Endothelial cell of umbilical vein (primary cell): ENCODE measurements around the gene ALK. TPM values are rescaled to one million over a fixed set of nuclear protein-coding genes. Genes with fewer than 3 reads are reported as not detected.

Experiments used
- BruUV-seq: library from RNA; stranded (reverse); fragments of 400-500 nt; replicated peaks from 2 replicates; lab custom pipeline; 2021; lab: Mats Ljungman, UMichigan
- CTCF ChIA-PET: fragments of 300-600, 350-600 bp; sonication (Branson Sonifier 250); formaldehyde crosslinking; loops from one replicate; lab custom pipeline; 2021; ENCODE audit warnings: antibody characterized with exemption, inconsistent platforms; lab: Charles Lee
- POLR2A ChIA-PET: fragments of 300-600, 350-600 bp; sonication (Branson Sonifier 250); formaldehyde crosslinking; loops from one replicate; lab custom pipeline; 2021; ENCODE audit warnings: antibody characterized with exemption, inconsistent platforms; lab: Charles Lee
- DNase-seq: peaks from one replicate; pipeline ENCODE4 v3.0.0-alpha.2; 2011; ENCODE audit warnings: low read depth, low spot score
- FAIRE-seq: peaks from 2 replicates; lab custom pipeline; 2011; peaks lifted over from hg19 to GRCh38; lab: Jason Lieb, UNC
- H2AFZ ChIP-seq: 2 replicates; pipeline ENCODE4 v1.6.0; 2012; ENCODE audit warnings: low read depth, low read length, control low read depth, inconsistent platforms
- H3K27ac ChIP-seq: 2 replicates; pipeline ENCODE4 v1.5.1; 2011; ENCODE audit warnings: low read depth, mild to moderate bottlenecking, control low read depth, low read length, moderate library complexity; ENCODE audit not compliant: insufficient read depth
- H3K27me3 ChIP-seq, 2 experiments: 2 replicates each; pipeline versions ENCODE4 v1.6.0 to v1.6.1; 2011; ENCODE audit warnings: low read length in 2 of 2, mixed read lengths in 1 of 2; ENCODE audit not compliant: control insufficient read depth in 2 of 2, insufficient read depth in 2 of 2
- H3K36me3 ChIP-seq, 2 experiments: 2 replicates in 1 of 2; 3 replicates in 1 of 2; pipeline ENCODE4 v1.5.1; 2011; ENCODE audit warnings: low read length in 2 of 2, mild to moderate bottlenecking in 1 of 2, moderate library complexity in 1 of 2; ENCODE audit not compliant: control insufficient read depth in 2 of 2, insufficient read depth in 2 of 2; ENCODE audit errors: extremely low read depth in 1 of 2
- H3K4me1 ChIP-seq: 3 replicates; pipeline ENCODE4 v1.5.1; 2011; ENCODE audit warnings: mild to moderate bottlenecking, low read length; ENCODE audit not compliant: control insufficient read depth, insufficient read depth; ENCODE audit errors: extremely low read depth
- H3K4me2 ChIP-seq: 2 replicates; pipeline ENCODE4 v1.6.1; 2011; ENCODE audit warnings: low read length, control low read depth, mixed read lengths; ENCODE audit not compliant: insufficient read depth
- H3K4me3 ChIP-seq, 3 experiments: fragments of 200-600 bp in 1 of 3; sonication (generic), shearing (Covaris generic) in 1 of 3; replicated peaks in 1 of 3; 2 replicates each; pipeline ENCODE4 v1.5.1; 2011 to 2016; ENCODE audit warnings: control low read depth in 3 of 3, low read length in 3 of 3, mild to moderate bottlenecking in 2 of 3, inconsistent platforms in 1 of 3, low read depth in 1 of 3, moderate library complexity in 1 of 3; ENCODE audit not compliant: insufficient read depth in 1 of 3
- H3K79me2 ChIP-seq: 2 replicates; pipeline ENCODE4 v1.6.0; 2012; ENCODE audit warnings: low read length, inconsistent platforms; ENCODE audit not compliant: control insufficient read depth, insufficient read depth
- H3K9ac ChIP-seq: replicated peaks from 2 replicates; pipeline ENCODE3; 2011; ENCODE audit warnings: low read length, control low read depth; ENCODE audit not compliant: insufficient read depth; ENCODE audit errors: extremely low read depth
- H3K9me1 ChIP-seq: replicated peaks from 3 replicates; pipeline ENCODE4 v1.6.0; 2011; ENCODE audit warnings: mild to moderate bottlenecking, low read length; ENCODE audit not compliant: control insufficient read depth, insufficient read depth; ENCODE audit errors: extremely low read depth
- H3K9me3 ChIP-seq: replicated peaks from 2 replicates; pipeline ENCODE4 v1.5.1; 2012; ENCODE audit warnings: low read length, inconsistent platforms; ENCODE audit not compliant: control insufficient read depth, insufficient read depth
- H4K20me1 ChIP-seq: replicated peaks from 2 replicates; pipeline ENCODE3; 2011; ENCODE audit warnings: mild to moderate bottlenecking, low read length; ENCODE audit not compliant: control insufficient read depth, insufficient read depth; ENCODE audit errors: extremely low read depth
- EZH2 ChIP-seq: IDR thresholded peaks from 2 replicates; pipeline ENCODE4 v1.6.1; 2012; ENCODE audit warnings: borderline replicate concordance, low read depth, mild to moderate bottlenecking, moderate library complexity, low read length, inconsistent platforms; ENCODE audit not compliant: severe bottlenecking
- FOS ChIP-seq: IDR thresholded peaks from 2 replicates; pipeline ENCODE4 v1.6.1; 2011; ENCODE audit warnings: mild to moderate bottlenecking, low read length, moderate library complexity, borderline replicate concordance; ENCODE audit not compliant: insufficient read depth
- GATA2 ChIP-seq: IDR thresholded peaks from 2 replicates; pipeline ENCODE4 v1.7.0; 2011; ENCODE audit warnings: low read depth, mild to moderate bottlenecking, moderate library complexity, mixed read lengths, low read length; ENCODE audit not compliant: insufficient read length, insufficient read depth
- JUN ChIP-seq: IDR thresholded peaks from 2 replicates; pipeline ENCODE4 v1.6.1; 2011; ENCODE audit warnings: borderline replicate concordance, low read depth; ENCODE audit not compliant: insufficient read length, insufficient read depth
- MYC ChIP-seq: IDR thresholded peaks from one replicate; pipeline ENCODE4 v1.6.1; 2011; ENCODE audit warnings: mild to moderate bottlenecking, low read depth, low read length
- POLR2A ChIP-seq: IDR thresholded peaks from 2 replicates; pipeline ENCODE4 v1.6.1; 2012; ENCODE audit warnings: low read depth, mild to moderate bottlenecking, control low read depth, low read length
- POLR2AphosphoS5 ChIP-seq: IDR thresholded peaks from 2 replicates; pipeline ENCODE4 v1.6.1; 2012; ENCODE audit warnings: low read depth, mild to moderate bottlenecking, control low read depth, low read length, moderate library complexity; ENCODE audit not compliant: insufficient read depth
- dilution Hi-C: fragments of 300-500 bp; cut with MboI; formaldehyde crosslinking; loops from one replicate; pipeline ENCODE4 v1.15.0; 2019; ENCODE audit warnings: low sequenced_read_pairs; ENCODE audit not compliant: extremely low pct_ligation_motif_present
- intact Hi-C: fragments of 100-400 bp; cut with micrococcal nuclease; formaldehyde crosslinking; loops from one replicate; pipeline ENCODE4 v1.10.0; 2022
- polyA plus RNA-seq, 4 experiments: library from polyadenylated mRNA; depleted of rRNA in 3 of 4; stranded (reverse) in 3 of 4; unstranded in 1 of 4; fragments of >200 nt; gene quantifications; 2 replicates each; pipeline versions ENCODE4 v1.2.1 to v1.2.3, GENCODE V29; 2011 to 2012; ENCODE audit warnings: missing spikeins in 1 of 4
- total RNA-seq: library from RNA; stranded (reverse); gene quantifications from 2 replicates; pipeline ENCODE4 v1.2.3, GENCODE V29; 2021
- TF ChIP-seq, protein P1 (sequence below): IDR thresholded peaks from 2 replicates; pipeline ENCODE4 v1.6.1; 2011; ENCODE audit not compliant: insufficient read depth, insufficient read length
- TF ChIP-seq, protein P2 (sequence below), 2 donors: IDR thresholded peaks; 1 replicate in 1 of 2; 2 replicates in 1 of 2; pipeline ENCODE4 v1.5.1; 2011; ENCODE audit warnings: low read length in 2 of 2, mild to moderate bottlenecking in 2 of 2, moderate library complexity in 2 of 2, control low read depth in 1 of 2, inconsistent platforms in 1 of 2, low read depth in 1 of 2; ENCODE audit not compliant: insufficient read depth in 1 of 2; ENCODE audit errors: extremely low read depth in 1 of 2

ALK gene
- total and polyA plus RNA-seq, 2 donors (not counting 3 experiments of a cell fraction or from before 2014, with no cell fraction given) = not detected

DNA sequence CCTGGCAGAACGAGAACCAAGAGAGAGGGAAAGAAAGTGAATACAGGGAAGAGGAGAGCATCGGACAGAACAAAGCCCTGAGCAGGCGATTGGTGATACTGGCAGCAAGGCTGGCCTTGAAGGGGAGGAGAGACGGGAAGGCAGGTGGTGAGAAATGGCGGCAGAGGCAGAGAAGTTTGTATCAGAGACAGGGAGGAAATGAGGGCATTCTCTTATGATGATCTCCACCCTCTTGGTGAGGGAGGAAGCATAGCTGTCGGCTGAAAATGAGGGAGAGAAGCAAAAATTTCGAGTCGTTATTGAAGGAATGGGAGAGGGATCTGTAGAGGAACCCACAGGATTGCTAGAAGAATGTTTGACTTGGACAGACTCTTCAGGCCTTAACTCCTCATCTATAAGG lies 725.6 kb downstream of the ALK start:
- dilution Hi-C loops (no loop called here), intact Hi-C loops (loop anchor here (1.0 to 5.0 kb wide), 5 partner anchors 78 to 629 kb away; partner anchors contain the start of gene CLIP4)
- Histone ChIP-seq H3K4me2 (no peak overlapping the region), H3K27me3 (no peaks in the 10 kb centered on the region), H3K9me1 (no peaks in the 10 kb centered on the region), H3K27ac (no peak overlapping the region), H3K36me3 (no peaks in the 10 kb centered on the region), H3K9me3 (no peaks in the 10 kb centered on the region), H3K4me1 (peaks cover 6% of the 10 kb centered on the region), H2AFZ (no peak overlapping the region), H3K9ac (no peak overlapping the region), H4K20me1 (no peaks in the 10 kb centered on the region), H3K79me2 (no peaks in the 10 kb centered on the region), H3K4me3 (no peak overlapping the region)
- DNase-seq (no peak), FAIRE-seq (no peak)
- no TSS peak for BruUV-seq
- ChIA-PET POLR2A (no interaction called here), CTCF (interaction anchor here (0.8 to 1.3 kb wide), 3 partner anchors 75 to 237 kb away, joined by 3 to 6 read pairs (median 3); no protein-coding TSS in a partner anchor)
- TF ChIP-seq FOS (no peak), MYC (no peak), JUN (no peak), POLR2A (no peak)
- TF ChIP-seq, protein P1, sequence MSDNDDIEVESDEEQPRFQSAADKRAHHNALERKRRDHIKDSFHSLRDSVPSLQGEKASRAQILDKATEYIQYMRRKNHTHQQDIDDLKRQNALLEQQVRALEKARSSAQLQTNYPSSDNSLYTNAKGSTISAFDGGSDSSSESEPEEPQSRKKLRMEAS = no peak

DNA sequence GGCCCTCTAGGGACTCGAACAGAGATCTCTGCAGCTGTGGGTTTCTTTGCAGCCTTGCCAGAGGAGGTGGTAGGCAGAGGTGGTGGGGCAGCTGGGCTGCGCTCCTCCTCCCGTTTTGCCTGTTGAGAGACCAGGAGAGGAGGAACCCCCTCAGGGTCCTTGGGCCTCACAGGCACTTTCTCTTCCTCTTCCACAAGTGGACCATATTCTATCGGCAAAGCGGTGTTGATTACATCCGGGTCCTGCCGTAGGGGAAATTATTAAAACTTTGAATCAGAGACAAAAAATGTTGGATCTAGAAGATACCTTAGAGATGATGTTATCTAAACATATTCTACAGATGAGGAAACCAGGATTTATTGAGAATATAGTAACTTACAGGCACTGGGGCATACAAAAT lies 727.7 kb downstream of the ALK start:
- H3K79me2 ChIP-seq = no peaks in the 10 kb centered on the region
- no peak overlapping the region for H3K4me2 ChIP-seq
- peaks cover 6% of the 10 kb centered on the region for H3K4me1 ChIP-seq
- ChIA-PET CTCF (interaction anchor here (0.9 to 1.3 kb wide), 2 partner anchors 88 to 235 kb away, joined by 3 to 8 read pairs; no protein-coding TSS in a partner anchor), POLR2A (no interaction called here)
- H3K9ac ChIP-seq = no peak overlapping the region
- DNase-seq (no peak), FAIRE-seq (no peak)
- intact Hi-C loops (no loop called here), dilution Hi-C loops (no loop called here)
- no peaks in the 10 kb centered on the region for H3K36me3 ChIP-seq
- H2AFZ ChIP-seq = no peak overlapping the region
- no peaks in the 10 kb centered on the region for H3K9me3 ChIP-seq
- H3K27ac ChIP-seq = no peak overlapping the region
- BruUV-seq = no TSS peak
- TF ChIP-seq POLR2A = no peak
- no peak for TF ChIP-seq MYC
- TF ChIP-seq, protein P1 = no peak
- TF ChIP-seq, protein P2, sequence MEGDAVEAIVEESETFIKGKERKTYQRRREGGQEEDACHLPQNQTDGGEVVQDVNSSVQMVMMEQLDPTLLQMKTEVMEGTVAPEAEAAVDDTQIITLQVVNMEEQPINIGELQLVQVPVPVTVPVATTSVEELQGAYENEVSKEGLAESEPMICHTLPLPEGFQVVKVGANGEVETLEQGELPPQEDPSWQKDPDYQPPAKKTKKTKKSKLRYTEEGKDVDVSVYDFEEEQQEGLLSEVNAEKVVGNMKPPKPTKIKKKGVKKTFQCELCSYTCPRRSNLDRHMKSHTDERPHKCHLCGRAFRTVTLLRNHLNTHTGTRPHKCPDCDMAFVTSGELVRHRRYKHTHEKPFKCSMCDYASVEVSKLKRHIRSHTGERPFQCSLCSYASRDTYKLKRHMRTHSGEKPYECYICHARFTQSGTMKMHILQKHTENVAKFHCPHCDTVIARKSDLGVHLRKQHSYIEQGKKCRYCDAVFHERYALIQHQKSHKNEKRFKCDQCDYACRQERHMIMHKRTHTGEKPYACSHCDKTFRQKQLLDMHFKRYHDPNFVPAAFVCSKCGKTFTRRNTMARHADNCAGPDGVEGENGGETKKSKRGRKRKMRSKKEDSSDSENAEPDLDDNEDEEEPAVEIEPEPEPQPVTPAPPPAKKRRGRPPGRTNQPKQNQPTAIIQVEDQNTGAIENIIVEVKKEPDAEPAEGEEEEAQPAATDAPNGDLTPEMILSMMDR (IDR thresholded peaks at IDR 0.05; ENCODE audit: extremely low read depth in 1 of 2, insufficient read depth in 1 of 2, low read depth in 1 of 2, low read length in 2 of 2) = no peak
- no peak for TF ChIP-seq EZH2
- no peak for TF ChIP-seq GATA2
- TF ChIP-seq JUN = no peak
- no peak for TF ChIP-seq FOS
- no peak for TF ChIP-seq POLR2AphosphoS5
- H3K9me1 ChIP-seq = no peaks in the 10 kb centered on the region
- no peaks in the 10 kb centered on the region for H4K20me1 ChIP-seq
- H3K4me3 ChIP-seq = no peak overlapping the region
- H3K27me3 ChIP-seq = no peaks in the 10 kb centered on the region
